T-helper 2 cell treated with Interferon-gamma antibody and Interleukin-4, amounts not matched to agents 100 ng/mL and 5 ng/mL, for 36 hours (primary cell): ENCODE results near the gene SP4. TPM values are rescaled to one million over a fixed set of nuclear protein-coding genes. Genes with fewer than 3 reads are reported as not detected.
"Not testable (repeated sequence)": the region's sequence is repeated elsewhere in the genome, so short reads cannot be mapped to it uniquely, and the experiment has no call there.

Source experiments
- intact Hi-C: fragments of 100-400 bp; cut with micrococcal nuclease; formaldehyde crosslinking; loops from one replicate; pipeline ENCODE4 v1.15.1; 2023
- total RNA-seq: library from RNA; stranded (reverse); gene quantifications from 2 replicates; pipeline ENCODE4 v1.2.3, GENCODE V29; 2022

The SP4 gene
- total RNA-seq, 1 donor from 2014 or later, result 49.3 TPM

GRCh38 chr7:21508538-21508937, 80.7 kb downstream of the SP4 start:
- intact Hi-C loops, result loop anchor here (10.0 kb wide), 1 partner anchor 74 kb away; no protein-coding TSS in a partner anchor

GRCh38 chr7:21514062-21514461, 86.2 kb downstream of the SP4 start:
- intact Hi-C loops, result no loop called here

GRCh38 chr7:21524680-21525079, 96.8 kb downstream of the SP4 start:
- intact Hi-C loops, result loop anchor here (5.0 kb wide), 1 partner anchor 92 kb away; no protein-coding TSS in a partner anchor

GRCh38 chr7:21526007-21526406, 98.1 kb downstream of the SP4 start:
- intact Hi-C loops, result loop anchor here (1.0 to 5.0 kb wide), 2 partner anchors 94 to 270 kb away; no protein-coding TSS in a partner anchor

GRCh38 chr7:21526448-21526847, 98.6 kb downstream of the SP4 start:
- intact Hi-C loops, result loop anchor here (1.0 to 5.0 kb wide), 2 partner anchors 94 to 270 kb away; no protein-coding TSS in a partner anchor

GRCh38 chr7:21532485-21532884, 104.6 kb downstream of the SP4 start:
- intact Hi-C loops, result not testable (repeated sequence)

GRCh38 chr7:21533646-21534045, 105.8 kb downstream of the SP4 start:
- intact Hi-C loops, result not testable (repeated sequence)

GRCh38 chr7:21536445-21537118, 108.7 kb downstream of the SP4 start:
- intact Hi-C loops, result not testable (repeated sequence)

- intact Hi-C loops, result no loop called here
Measured at GRCh38 chr7:21538936-21539495, 111.1 kb downstream of the SP4 start.

- intact Hi-C loops, result loop anchor here (5.0 kb wide), 1 partner anchor 459 kb away; no protein-coding TSS in a partner anchor
Measured at GRCh38 chr7:21542891-21543527, 115.1 kb downstream of the SP4 start, which contains the start of gene DNAH11. TSS of gene DNAH11 (plus strand) at chr7:21543039. CDS start at chr7:21543246, 207 bp downstream.

- intact Hi-C loops, result loop anchor here (5.0 kb wide), 1 partner anchor 459 kb away; no protein-coding TSS in a partner anchor
Measured at GRCh38 chr7:21543528-21544302, 115.8 kb downstream of the SP4 start.

- intact Hi-C loops, result loop anchor here (5.0 kb wide), 1 partner anchor 458 kb away; no protein-coding TSS in a partner anchor
Measured at GRCh38 chr7:21544303-21544656, 116.4 kb downstream of the SP4 start.

- intact Hi-C loops, result loop anchor here (5.0 kb wide), 1 partner anchor 458 kb away; no protein-coding TSS in a partner anchor
Measured at GRCh38 chr7:21544715-21545114, 116.8 kb downstream of the SP4 start.

- intact Hi-C loops, result no loop called here
Measured at GRCh38 chr7:21547501-21547900, 119.6 kb downstream of the SP4 start.

- intact Hi-C loops, result no loop called here
Measured at GRCh38 chr7:21548491-21548890, 120.6 kb downstream of the SP4 start.

GRCh38 chr7:21550076-21550475, 122.2 kb downstream of the SP4 start:
- intact Hi-C loops, result no loop called here

GRCh38 chr7:21550821-21551531, 123.1 kb downstream of the SP4 start:
- intact Hi-C loops, result no loop called here

- intact Hi-C loops, result no loop called here
Measured at GRCh38 chr7:21562385-21562784, 134.5 kb downstream of the SP4 start.
